Endothelial cell of umbilical vein (primary cell): ENCODE results near the gene SH3BP1. TPM values are rescaled to one million over a fixed set of nuclear protein-coding genes. Genes with fewer than 3 reads are reported as not detected.
A peak's percentile ranks its signal among the peaks of the same experiment; 100 is the strongest.

ENCODE experiments used
- BruUV-seq: library from RNA; stranded (reverse); fragments of 400-500 nt; replicated peaks from 2 replicates; lab custom pipeline; 2021; lab: Mats Ljungman, UMichigan
- CTCF ChIA-PET: fragments of 300-600, 350-600 bp; sonication (Branson Sonifier 250); formaldehyde crosslinking; loops from one replicate; lab custom pipeline; 2021; ENCODE audit warnings: antibody characterized with exemption, inconsistent platforms; lab: Charles Lee
- POLR2A ChIA-PET: fragments of 300-600, 350-600 bp; sonication (Branson Sonifier 250); formaldehyde crosslinking; loops from one replicate; lab custom pipeline; 2021; ENCODE audit warnings: antibody characterized with exemption, inconsistent platforms; lab: Charles Lee
- DNase-seq: peaks from one replicate; pipeline ENCODE4 v3.0.0-alpha.2; 2011; ENCODE audit warnings: low read depth, low spot score
- FAIRE-seq: peaks from 2 replicates; lab custom pipeline; 2011; peaks lifted over from hg19 to GRCh38; lab: Jason Lieb, UNC
- H2AFZ ChIP-seq: 2 replicates; pipeline ENCODE4 v1.6.0; 2012; ENCODE audit warnings: low read depth, low read length, control low read depth, inconsistent platforms
- H3K27ac ChIP-seq: 2 replicates; pipeline ENCODE4 v1.5.1; 2011; ENCODE audit warnings: low read depth, mild to moderate bottlenecking, control low read depth, low read length, moderate library complexity; ENCODE audit not compliant: insufficient read depth
- H3K27me3 ChIP-seq, 2 experiments: 2 replicates each; pipeline versions ENCODE4 v1.6.0 to v1.6.1; 2011; ENCODE audit warnings: low read length in 2 of 2, mixed read lengths in 1 of 2; ENCODE audit not compliant: control insufficient read depth in 2 of 2, insufficient read depth in 2 of 2
- H3K36me3 ChIP-seq, 2 experiments: 2 replicates in 1 of 2; 3 replicates in 1 of 2; pipeline ENCODE4 v1.5.1; 2011; ENCODE audit warnings: low read length in 2 of 2, mild to moderate bottlenecking in 1 of 2, moderate library complexity in 1 of 2; ENCODE audit not compliant: control insufficient read depth in 2 of 2, insufficient read depth in 2 of 2; ENCODE audit errors: extremely low read depth in 1 of 2
- H3K4me1 ChIP-seq: 3 replicates; pipeline ENCODE4 v1.5.1; 2011; ENCODE audit warnings: mild to moderate bottlenecking, low read length; ENCODE audit not compliant: control insufficient read depth, insufficient read depth; ENCODE audit errors: extremely low read depth
- H3K4me2 ChIP-seq: 2 replicates; pipeline ENCODE4 v1.6.1; 2011; ENCODE audit warnings: low read length, control low read depth, mixed read lengths; ENCODE audit not compliant: insufficient read depth
- H3K4me3 ChIP-seq, 3 experiments: fragments of 200-600 bp in 1 of 3; sonication (generic), shearing (Covaris generic) in 1 of 3; replicated peaks in 1 of 3; 2 replicates each; pipeline ENCODE4 v1.5.1; 2011 to 2016; ENCODE audit warnings: control low read depth in 3 of 3, low read length in 3 of 3, mild to moderate bottlenecking in 2 of 3, inconsistent platforms in 1 of 3, low read depth in 1 of 3, moderate library complexity in 1 of 3; ENCODE audit not compliant: insufficient read depth in 1 of 3
- H3K79me2 ChIP-seq: 2 replicates; pipeline ENCODE4 v1.6.0; 2012; ENCODE audit warnings: low read length, inconsistent platforms; ENCODE audit not compliant: control insufficient read depth, insufficient read depth
- H3K9ac ChIP-seq: replicated peaks from 2 replicates; pipeline ENCODE3; 2011; ENCODE audit warnings: low read length, control low read depth; ENCODE audit not compliant: insufficient read depth; ENCODE audit errors: extremely low read depth
- H3K9me1 ChIP-seq: replicated peaks from 3 replicates; pipeline ENCODE4 v1.6.0; 2011; ENCODE audit warnings: mild to moderate bottlenecking, low read length; ENCODE audit not compliant: control insufficient read depth, insufficient read depth; ENCODE audit errors: extremely low read depth
- H3K9me3 ChIP-seq: replicated peaks from 2 replicates; pipeline ENCODE4 v1.5.1; 2012; ENCODE audit warnings: low read length, inconsistent platforms; ENCODE audit not compliant: control insufficient read depth, insufficient read depth
- H4K20me1 ChIP-seq: replicated peaks from 2 replicates; pipeline ENCODE3; 2011; ENCODE audit warnings: mild to moderate bottlenecking, low read length; ENCODE audit not compliant: control insufficient read depth, insufficient read depth; ENCODE audit errors: extremely low read depth
- EZH2 ChIP-seq: IDR thresholded peaks from 2 replicates; pipeline ENCODE4 v1.6.1; 2012; ENCODE audit warnings: borderline replicate concordance, low read depth, mild to moderate bottlenecking, moderate library complexity, low read length, inconsistent platforms; ENCODE audit not compliant: severe bottlenecking
- GATA2 ChIP-seq: IDR thresholded peaks from 2 replicates; pipeline ENCODE4 v1.7.0; 2011; ENCODE audit warnings: low read depth, mild to moderate bottlenecking, moderate library complexity, mixed read lengths, low read length; ENCODE audit not compliant: insufficient read length, insufficient read depth
- POLR2A ChIP-seq: IDR thresholded peaks from 2 replicates; pipeline ENCODE4 v1.6.1; 2012; ENCODE audit warnings: low read depth, mild to moderate bottlenecking, control low read depth, low read length
- dilution Hi-C: fragments of 300-500 bp; cut with MboI; formaldehyde crosslinking; loops from one replicate; pipeline ENCODE4 v1.15.0; 2019; ENCODE audit warnings: low sequenced_read_pairs; ENCODE audit not compliant: extremely low pct_ligation_motif_present
- intact Hi-C: fragments of 100-400 bp; cut with micrococcal nuclease; formaldehyde crosslinking; loops from one replicate; pipeline ENCODE4 v1.10.0; 2022
- polyA plus RNA-seq, 4 experiments: library from polyadenylated mRNA; depleted of rRNA in 3 of 4; stranded (reverse) in 3 of 4; unstranded in 1 of 4; fragments of >200 nt; gene quantifications; 2 replicates each; pipeline versions ENCODE4 v1.2.1 to v1.2.3, GENCODE V29; 2011 to 2012; ENCODE audit warnings: missing spikeins in 1 of 4
- total RNA-seq: library from RNA; stranded (reverse); gene quantifications from 2 replicates; pipeline ENCODE4 v1.2.3, GENCODE V29; 2021
- TF ChIP-seq, protein P1 (sequence below), 2 donors: IDR thresholded peaks; 1 replicate in 1 of 2; 2 replicates in 1 of 2; pipeline ENCODE4 v1.5.1; 2011; ENCODE audit warnings: low read length in 2 of 2, mild to moderate bottlenecking in 2 of 2, moderate library complexity in 2 of 2, control low read depth in 1 of 2, inconsistent platforms in 1 of 2, low read depth in 1 of 2; ENCODE audit not compliant: insufficient read depth in 1 of 2; ENCODE audit errors: extremely low read depth in 1 of 2

Gene SH3BP1
- total and polyA plus RNA-seq, 2 donors (not counting 3 experiments of a cell fraction or from before 2014, with no cell fraction given): 2.3 to 4.3 TPM

DNA sequence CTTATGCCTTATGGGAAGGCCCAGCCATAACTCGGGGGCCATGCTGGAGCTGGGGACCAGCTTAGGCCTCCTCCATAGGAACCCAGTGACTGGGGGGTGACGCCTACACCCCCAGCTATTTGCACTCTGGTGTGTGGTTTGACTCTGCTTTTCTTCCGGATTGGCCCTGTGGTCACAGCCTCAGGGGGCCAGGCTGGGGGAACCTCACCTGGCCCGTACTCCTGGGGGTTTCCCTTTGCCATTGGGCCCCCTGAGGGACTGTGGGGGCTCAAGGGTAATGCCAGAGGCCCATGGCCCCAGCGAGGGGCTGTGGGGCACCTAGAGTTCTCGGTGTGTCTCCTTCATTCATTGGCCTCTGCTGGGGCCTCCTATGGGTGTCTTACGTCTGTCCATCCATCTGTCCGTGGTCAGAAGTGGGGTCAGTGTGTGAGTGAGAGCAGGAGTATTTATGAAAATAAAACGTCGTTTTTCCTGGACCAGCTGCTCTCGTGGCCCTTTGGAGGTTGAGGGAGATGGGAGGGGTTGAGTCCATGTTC is 6.3 kb upstream of the SH3BP1 start:
- ChIA-PET CTCF (interaction anchor here (0.8 to 4.6 kb wide), 8 partner anchors 9 to 114 kb away, joined by 3 to 32 read pairs (median 4); partner anchors contain the start of gene LGALS1), POLR2A (no interaction called here)
- Histone ChIP-seq H3K9me1 (no peaks in the 10 kb centered on the region), H3K79me2 (no peaks in the 10 kb centered on the region), H2AFZ (peak overlapping the region; percentile 72), H3K4me2 (no peak overlapping the region), H3K27ac (peak overlapping the region; percentile 72), H3K36me3 (no peaks in the 10 kb centered on the region), H3K9ac (peak overlapping the region; percentile 21), H3K4me1 (peaks cover 17% of the 10 kb centered on the region), H3K4me3 (no peak overlapping the region), H4K20me1 (no peaks in the 10 kb centered on the region), H3K27me3 (no peaks in the 10 kb centered on the region), H3K9me3 (no peaks in the 10 kb centered on the region)
- dilution Hi-C loops (no loop called here), intact Hi-C loops (loop anchor here (2.0 kb wide), 1 partner anchor 24 kb away; the partner anchor contains the start of gene GGA1)
- no TSS peak for BruUV-seq
- FAIRE-seq: no peak
- no peak for DNase-seq
- TF ChIP-seq GATA2 (no peak), EZH2 (no peak), POLR2A (no peak)
- TF ChIP-seq, protein P1, sequence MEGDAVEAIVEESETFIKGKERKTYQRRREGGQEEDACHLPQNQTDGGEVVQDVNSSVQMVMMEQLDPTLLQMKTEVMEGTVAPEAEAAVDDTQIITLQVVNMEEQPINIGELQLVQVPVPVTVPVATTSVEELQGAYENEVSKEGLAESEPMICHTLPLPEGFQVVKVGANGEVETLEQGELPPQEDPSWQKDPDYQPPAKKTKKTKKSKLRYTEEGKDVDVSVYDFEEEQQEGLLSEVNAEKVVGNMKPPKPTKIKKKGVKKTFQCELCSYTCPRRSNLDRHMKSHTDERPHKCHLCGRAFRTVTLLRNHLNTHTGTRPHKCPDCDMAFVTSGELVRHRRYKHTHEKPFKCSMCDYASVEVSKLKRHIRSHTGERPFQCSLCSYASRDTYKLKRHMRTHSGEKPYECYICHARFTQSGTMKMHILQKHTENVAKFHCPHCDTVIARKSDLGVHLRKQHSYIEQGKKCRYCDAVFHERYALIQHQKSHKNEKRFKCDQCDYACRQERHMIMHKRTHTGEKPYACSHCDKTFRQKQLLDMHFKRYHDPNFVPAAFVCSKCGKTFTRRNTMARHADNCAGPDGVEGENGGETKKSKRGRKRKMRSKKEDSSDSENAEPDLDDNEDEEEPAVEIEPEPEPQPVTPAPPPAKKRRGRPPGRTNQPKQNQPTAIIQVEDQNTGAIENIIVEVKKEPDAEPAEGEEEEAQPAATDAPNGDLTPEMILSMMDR (IDR thresholded peaks at IDR 0.05; ENCODE audit: extremely low read depth in 1 of 2, insufficient read depth in 1 of 2, low read depth in 1 of 2, low read length in 2 of 2): no peak
